HepG2 (cell line): ENCODE measurements around the gene DNAJB2.

Source experiments
- CTCF ChIP-seq: sonication (generic); formaldehyde crosslinking; IDR thresholded peaks from 2 replicates; pipeline ENCODE4 v1.5.0; 2020; ENCODE audit warnings: mild to moderate bottlenecking, missing genetic modification reagents, moderate library complexity
- KDM1A ChIP-seq: IDR thresholded peaks from 2 replicates; pipeline ENCODE4 v1.6.1; 2016; ENCODE audit warnings: missing compliant biosample characterization
- PHF20 ChIP-seq: sonication (generic); formaldehyde crosslinking; IDR thresholded peaks from 2 replicates; pipeline ENCODE4 v1.5.0; 2020; ENCODE audit warnings: mild to moderate bottlenecking, missing genetic modification reagents
- ZIK1 ChIP-seq: sonication (generic); formaldehyde crosslinking; IDR thresholded peaks from 2 replicates; pipeline ENCODE4 v1.5.0; 2020; ENCODE audit warnings: mild to moderate bottlenecking, low read depth, missing genetic modification reagents, borderline replicate concordance
- ZNF501 ChIP-seq: sonication (generic); formaldehyde crosslinking; IDR thresholded peaks from 2 replicates; pipeline ENCODE4 v1.5.1; 2020; ENCODE audit warnings: mild to moderate bottlenecking, moderate library complexity, missing genetic modification reagents
- TF ChIP-seq, protein P1 (sequence below): sonication (generic); formaldehyde crosslinking; IDR thresholded peaks from 2 replicates; pipeline ENCODE4 v1.8.1; 2023; ENCODE audit warnings: mild to moderate bottlenecking, missing genetic modification reagents, borderline replicate concordance
- TF ChIP-seq, protein P2 (sequence below): IDR thresholded peaks from 2 replicates; pipeline ENCODE4 v1.6.1; 2016; ENCODE audit warnings: mild to moderate bottlenecking

- TF ChIP-seq ZNF501 (CRISPR knock-in tag) (no peak), CTCF (no peak), ZIK1 (CRISPR knock-in tag) (no peak), KDM1A (CRISPR knock-in tag) (no peak), PHF20 (CRISPR knock-in tag) (no peak)
- TF ChIP-seq, protein P1, sequence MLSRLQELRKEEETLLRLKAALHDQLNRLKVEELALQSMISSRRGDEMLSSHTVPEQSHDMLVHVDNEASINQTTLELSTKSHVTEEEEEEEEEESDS (CRISPR knock-in tag), result no peak
- TF ChIP-seq, protein P2, sequence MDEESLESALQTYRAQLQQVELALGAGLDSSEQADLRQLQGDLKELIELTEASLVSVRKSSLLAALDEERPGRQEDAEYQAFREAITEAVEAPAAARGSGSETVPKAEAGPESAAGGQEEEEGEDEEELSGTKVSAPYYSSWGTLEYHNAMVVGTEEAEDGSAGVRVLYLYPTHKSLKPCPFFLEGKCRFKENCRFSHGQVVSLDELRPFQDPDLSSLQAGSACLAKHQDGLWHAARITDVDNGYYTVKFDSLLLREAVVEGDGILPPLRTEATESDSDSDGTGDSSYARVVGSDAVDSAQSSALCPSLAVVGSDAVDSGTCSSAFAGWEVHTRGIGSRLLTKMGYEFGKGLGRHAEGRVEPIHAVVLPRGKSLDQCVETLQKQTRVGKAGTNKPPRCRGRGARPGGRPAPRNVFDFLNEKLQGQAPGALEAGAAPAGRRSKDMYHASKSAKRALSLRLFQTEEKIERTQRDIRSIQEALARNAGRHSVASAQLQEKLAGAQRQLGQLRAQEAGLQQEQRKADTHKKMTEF (CRISPR knock-in tag), result no peak
These were observed 33.3 kb upstream of the DNAJB2 start for GRCh38 chr2:219245899-219246230.
